Dedifferentiated amniotic fluid mesenchymal stem cell (primary cell): ENCODE data around the gene SERTAD2.

Experiments used
- DNase-seq: peaks from one replicate; pipeline ENCODE4 v3.0.0-alpha.2; 2016; ENCODE audit errors: extremely low spot score

SERTAD2 gene

GRCh38 chr2:64609227-64609941, 44.3 kb downstream of the SERTAD2 start:
- no peak for DNase-seq

- no peak for DNase-seq
Measured at GRCh38 chr2:64608867-64609226, 44.9 kb downstream of the SERTAD2 start.

DNA sequence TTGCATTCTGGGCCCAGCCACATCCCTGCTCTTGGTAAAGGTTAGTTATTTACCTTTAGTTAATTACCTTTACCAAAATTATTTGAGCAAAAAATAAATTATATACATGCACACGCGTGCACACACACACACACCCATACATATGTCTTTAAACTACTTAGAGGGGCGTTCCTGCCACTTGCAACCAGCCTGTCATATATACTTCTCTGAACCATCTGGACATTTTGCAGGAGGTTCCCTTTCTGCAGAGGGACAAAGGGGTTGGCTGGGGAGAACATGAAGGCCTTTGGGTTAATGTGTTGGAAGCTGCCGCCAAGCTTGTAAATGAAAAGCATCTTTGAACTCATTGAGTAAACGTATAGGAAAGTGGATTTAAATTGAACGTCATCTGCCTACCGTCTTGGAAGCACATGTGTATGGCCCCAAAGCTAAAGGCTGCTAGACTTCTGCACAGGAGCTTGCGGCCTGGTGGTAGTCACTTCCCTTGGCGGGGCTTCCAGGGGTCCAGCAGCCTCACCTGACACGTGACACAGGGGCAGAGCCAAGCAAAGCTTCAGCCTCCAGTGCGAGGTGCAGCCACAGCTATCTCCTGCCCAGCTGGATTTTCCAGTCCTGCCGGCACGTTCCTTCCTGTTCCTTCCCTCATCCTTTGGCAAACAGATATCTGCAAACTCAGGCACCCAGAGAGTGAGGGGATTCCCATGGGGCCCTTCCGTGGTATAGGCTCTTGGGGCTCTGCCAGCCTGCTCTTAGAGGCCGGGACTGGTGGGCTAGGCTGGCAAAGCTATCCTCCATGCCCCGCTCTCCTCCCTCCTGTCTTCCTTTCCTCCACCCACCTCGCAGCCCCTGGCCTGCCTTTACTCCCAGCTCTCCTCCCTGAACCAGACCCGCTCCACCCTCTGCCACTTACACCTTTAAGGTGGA, 46.1 kb downstream of the SERTAD2 start:
- no peak for DNase-seq

GRCh38 chr2:64606479-64607363, 47.0 kb downstream of the SERTAD2 start:
- DNase-seq = no peak

DNA sequence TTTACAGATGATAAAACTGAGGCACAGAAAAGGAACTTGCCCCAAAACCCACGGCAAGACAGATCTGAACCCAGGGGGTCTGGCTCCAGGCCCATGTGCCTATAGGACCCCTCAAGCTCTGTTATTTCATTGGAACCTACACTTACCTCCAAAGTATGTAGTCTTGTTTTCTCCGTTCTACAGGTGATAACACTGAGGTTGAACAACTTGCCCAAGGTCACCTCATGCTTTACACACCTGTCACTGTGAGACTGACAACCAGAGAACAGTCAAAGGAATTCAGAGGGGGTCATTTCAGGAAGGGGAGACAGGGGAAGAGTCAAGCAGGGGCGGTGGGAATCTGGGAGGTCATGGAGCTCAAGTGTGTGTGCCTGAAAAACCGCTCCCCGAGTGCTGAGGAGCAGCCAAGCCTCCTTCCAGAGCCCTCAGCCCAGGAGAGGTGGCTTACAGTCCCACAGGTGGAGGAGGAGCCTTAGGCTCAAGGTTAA, 47.7 kb downstream of the SERTAD2 start:
- DNase-seq = no peak

- no peak for DNase-seq
Measured at GRCh38 chr2:64605026-64605471, 48.7 kb downstream of the SERTAD2 start.

DNA sequence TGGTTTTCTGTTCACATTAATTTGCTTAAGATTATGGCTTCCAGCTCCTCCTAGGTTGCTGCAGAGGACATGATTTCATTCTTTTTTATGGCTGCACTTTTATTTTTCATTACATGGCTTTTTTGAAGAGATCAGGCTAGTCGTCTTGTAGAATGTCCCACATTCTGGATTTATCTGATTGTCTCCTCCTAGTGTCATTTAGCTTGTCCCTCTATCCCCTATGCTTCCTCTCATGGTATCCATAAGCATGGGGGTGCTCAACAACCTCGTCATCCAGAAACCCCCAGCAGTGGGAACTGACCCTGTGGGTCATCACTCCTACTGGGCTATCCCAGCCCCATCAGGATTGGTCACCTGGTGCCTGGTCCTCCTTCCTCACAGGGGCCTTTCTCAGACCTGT, 49.6 kb downstream of the SERTAD2 start:
- DNase-seq = no peak

DNA sequence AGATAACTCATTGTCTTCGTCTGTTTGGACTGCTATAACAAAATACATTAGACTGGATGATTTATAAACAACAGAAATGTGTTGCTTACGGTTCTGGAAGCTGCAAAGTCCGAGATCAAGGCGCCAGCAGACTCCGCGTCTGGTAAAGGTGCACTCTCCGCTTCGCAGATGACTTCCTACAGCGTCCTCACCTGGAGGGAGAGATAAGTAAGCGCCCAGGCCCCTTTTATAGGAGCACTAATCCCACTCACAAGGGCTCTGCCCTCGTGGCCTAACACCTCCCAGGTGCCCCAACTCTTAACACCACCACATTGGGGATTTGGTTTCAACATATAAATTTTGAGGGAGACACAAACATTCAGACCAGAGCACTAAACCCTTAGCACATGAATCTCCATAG, 51.3 kb downstream of the SERTAD2 start:
- no peak for DNase-seq

DNA sequence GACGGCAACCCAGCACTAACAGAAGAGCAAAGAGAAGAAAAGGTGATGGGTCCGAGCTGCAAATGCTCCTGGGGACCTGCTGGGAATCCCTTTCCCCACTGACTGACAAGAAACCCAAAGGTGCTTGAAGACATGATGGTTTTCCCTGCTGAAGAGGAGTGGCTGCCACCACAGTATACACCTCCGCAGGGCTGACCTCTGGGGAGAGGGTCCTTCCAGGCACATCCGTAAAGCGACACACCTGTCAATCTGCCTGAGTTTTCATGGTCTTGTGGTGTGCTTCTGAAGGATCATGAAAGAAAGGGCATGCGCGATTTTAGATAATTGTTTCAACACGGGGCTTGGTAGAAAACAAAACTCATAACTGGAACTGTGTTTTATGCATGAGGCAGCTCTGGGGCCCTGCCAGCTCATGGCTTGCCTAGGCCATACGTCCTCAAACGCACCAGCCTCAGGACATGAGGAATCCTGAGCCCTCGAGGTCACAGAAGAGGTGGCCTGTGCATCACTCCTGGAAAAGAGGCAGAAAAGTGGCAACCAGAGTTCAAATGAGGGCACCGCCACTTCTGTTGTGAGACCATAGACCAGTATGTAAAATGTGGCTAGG, 51.8 kb downstream of the SERTAD2 start:
- DNase-seq = no peak

- no peak for DNase-seq
Measured at GRCh38 chr2:64601034-64601754, 52.5 kb downstream of the SERTAD2 start.

DNA sequence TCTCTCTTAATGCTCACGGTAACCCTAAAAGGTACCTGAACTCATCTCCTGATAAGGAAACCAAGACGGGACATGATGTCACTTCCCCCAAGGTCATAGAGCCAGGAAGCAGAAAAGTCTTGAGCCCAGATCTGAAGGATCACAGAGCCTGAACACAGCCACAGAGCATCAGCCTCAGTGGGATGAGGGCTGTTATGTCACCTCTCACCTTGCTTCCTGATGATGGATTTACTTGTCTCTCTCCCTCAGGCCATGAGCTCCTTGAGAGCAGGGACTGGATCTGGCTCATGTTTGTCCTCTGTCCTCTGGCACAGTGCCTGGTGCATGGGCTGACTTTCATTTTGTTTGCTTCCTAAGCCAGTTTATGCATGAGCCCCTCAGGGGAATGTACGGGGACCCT, 54.2 kb downstream of the SERTAD2 start:
- DNase-seq = no peak

DNA sequence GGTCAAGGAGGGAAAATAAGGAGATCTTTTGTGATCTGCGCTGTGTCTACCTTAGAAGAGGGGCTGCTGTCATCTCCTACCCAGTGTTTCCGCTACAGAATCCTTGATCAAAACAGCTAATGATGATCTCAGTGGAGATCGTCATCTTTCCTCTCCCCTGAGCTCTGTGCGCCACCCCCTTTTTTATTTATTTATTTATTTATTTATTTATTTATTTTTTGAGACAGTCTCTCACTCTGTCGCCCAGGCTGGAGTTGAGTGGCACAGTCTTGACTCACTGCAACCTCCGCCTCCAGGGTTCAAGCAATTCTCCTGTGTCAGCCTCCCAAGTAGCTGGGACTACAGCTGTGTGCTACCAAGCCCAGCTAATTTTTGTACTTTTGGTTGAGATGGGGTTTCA, 55.5 kb downstream of the SERTAD2 start:
- DNase-seq = no peak

- DNase-seq = peak; percentile 42
Measured at GRCh38 chr2:64595397-64596176, 58.1 kb downstream of the SERTAD2 start.

- DNase-seq = peak; percentile 39
Measured at GRCh38 chr2:64594226-64594989, 59.3 kb downstream of the SERTAD2 start.

DNA sequence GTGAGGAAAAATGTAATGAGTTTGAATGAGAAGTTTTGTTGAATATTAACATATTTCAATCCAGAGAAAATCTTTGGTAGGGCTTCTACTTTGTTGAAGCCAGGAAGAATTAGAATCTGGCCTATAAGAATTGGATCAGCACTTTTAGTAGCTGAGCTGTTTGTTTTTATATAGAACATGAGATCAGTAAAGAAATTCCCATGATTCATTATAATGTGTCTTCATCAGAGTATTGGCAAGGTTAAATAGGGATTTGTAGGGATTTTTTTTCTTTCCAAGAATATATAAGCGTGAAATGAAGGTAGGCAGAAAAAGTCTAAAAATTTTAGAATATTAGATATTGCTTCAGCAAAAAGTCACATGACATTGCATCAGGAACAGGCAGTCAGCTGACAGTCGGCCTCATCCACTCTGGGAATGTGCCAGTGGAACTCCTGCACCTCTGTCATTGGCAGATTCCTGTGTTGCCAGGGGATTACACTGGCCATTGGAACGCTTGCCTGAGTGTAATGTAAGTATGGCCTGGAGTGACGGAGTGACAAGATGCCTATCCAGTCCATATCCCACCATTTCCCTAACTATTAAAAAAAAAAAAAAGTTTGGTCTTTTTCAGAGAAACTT, 60.6 kb downstream of the SERTAD2 start:
- no peak for DNase-seq

DNA sequence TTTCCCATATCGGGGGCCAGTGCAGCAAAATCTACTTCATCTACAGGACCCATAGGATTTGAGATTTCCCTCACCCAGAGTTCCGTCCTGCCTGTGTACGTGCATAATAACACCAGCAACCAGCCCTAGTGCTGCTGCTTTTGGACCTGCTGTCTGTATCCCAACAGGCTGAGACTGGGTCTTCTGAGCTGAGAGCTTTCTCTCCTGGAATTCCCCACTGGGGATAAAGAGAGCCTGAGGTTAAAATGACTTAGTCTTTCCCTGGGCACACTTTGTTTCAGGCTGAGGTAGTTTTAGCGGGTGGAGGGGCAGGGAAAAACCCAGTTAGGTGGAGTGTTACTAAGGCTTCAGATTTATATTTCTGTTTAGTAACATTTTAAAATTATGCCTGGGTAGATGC, 62.5 kb downstream of the SERTAD2 start:
- DNase-seq = no peak

GRCh38 chr2:64587561-64587960, 66.2 kb downstream of the SERTAD2 start:
- no peak for DNase-seq

DNA sequence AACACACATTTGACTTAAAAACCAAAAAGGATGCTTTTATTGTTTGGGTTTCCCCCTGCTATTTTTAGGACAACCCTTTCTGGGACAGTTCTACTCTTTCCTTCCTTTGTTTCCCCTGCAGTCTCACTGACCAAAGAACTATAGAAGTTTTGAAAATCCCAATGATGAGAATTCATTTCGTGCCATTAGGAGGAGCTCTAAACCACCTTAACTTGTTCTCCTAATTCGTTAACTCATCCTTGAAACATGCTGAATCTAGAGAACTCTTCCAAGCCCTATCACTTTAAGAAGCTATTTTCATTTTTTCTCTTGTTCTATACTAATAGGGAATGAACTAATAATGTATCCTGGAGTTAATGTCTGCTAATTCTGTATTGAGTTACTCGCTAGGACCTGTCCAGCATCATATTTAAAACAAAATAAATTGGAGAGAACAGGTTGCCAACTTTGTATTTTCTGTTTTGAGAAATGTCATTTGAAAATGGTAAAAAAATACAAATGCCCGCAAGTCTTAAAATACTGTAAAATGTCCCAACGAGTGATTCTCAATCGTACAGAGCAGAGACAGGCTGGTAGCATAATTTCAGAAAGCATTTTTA, 66.7 kb downstream of the SERTAD2 start:
- DNase-seq = peak; percentile 81
